Anterior cingulate cortex (tissue), 58 donors: ENCODE results near the gene CYYR1.

Experiments
- DNase-seq, 58 donors: peaks; one replicate each; lab custom pipeline; 2025; lab: John Stamatoyannopoulos, UW

The CYYR1 gene

DNA sequence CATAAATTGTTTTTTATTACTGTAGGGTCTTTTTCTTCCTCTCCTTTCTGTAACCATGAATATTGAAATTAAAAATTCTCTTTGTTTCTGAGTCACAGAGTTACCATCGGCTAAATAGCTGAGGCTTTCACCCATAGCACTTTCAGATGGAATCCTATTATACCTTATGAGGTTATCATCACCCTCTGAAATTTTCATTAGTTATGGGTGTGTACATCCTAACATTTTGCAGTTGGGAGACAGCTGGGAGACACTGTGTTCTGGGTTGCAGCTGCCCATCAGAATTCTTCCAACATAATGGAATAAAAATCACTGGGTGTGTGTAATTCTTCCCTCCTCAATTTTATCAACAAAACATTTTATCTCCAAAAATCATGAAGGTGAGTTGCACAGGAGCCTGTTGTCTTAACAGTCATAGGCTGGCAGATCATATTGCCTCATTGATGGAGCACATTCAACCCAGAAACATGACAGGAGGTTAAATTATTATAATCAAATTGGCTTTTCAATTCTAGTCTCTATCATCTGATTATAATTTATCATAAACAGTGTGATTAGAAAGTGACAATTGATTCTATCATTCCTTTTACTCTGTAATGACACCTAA lies 17.4 kb downstream of the CYYR1 start:
- no peak for DNase-seq

DNA sequence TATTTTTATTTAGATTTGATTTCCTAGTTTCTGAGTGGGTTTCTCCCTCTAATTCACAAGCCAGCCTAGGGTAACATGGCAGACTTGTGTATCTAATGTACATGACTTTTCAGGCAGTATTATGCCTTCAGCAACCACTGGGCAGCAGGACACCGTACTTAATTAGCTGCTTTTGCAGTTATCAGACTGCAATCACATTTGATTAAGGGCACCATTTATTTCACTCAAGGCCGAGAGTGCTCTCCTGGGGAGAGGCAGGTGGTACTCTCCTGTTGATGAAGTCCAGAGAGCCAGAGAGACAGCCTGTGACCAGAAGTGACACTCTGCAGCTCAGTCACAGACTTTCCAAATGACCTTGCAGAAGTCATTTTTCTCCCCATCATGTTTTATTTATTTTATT lies 18.7 kb downstream of the CYYR1 start:
- no peak for DNase-seq

DNA sequence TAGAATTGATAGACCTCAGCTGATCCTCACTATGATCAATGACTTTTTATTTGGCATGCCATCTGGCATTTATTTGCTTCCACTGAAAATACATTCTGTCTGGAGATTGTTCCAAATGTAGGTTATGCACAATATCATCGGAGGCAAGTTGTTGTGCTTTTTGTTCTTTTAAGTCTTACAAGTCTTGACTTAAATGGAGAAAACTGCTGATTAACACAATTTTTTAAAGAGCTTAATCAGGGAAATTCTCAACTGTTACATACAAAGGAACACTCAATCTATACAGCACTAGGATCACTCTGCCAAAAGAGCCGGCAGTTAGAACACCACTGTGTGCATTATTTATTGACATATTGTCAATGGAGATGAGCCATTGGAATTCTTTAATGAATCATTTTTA lies 19.2 kb downstream of the CYYR1 start:
- DNase-seq: no peak

DNA sequence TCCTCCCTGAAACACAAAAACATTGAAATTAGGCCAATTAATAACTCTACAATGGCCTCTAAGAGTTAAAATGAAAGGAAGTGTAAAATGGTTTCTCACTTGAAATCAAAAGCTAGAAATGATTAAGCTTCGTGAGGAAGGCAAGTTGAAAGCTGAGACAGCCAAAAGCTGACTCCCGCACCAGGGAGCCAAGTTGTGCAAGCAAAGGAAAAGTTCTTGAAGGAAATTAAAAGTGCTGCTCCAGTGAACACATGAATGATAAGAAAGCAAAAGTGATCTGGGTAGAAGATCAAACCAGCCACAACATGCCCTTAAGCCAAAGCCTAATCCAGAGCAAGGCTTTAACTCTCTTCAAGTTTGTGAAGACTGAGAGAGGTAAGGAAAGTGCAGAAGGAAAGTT lies 22.8 kb downstream of the CYYR1 start:
- DNase-seq: no peak

DNA sequence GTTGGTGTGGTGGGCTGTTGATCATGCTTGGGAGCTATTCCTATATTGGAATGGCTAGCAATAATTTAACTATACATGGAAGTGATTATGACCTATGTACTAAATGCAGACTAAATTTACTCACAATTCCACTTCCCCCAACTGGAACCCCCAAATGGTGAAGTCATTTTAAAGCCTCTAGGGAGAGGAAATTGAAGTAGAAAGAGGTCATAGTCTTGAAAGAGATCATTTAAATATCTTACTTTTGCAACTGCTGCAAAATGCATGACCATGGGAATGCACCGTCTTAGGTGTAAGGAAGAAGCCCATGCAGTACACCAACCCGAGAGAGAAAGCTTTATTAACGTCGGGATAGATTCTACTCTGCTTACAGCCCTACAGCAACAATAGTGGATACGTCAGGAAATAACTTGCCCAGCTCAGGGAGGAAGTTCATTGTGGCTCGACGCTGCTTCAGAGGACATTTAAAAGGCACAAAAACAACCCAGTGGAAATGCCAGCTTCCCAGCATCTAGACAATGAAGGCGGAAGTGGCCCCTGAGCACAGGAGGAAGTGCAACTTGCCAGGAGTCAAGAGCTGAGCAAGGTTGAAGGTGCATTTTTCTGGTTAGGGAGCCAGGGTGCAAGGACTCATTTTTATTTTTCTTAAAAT lies 26.5 kb downstream of the CYYR1 start:
- DNase-seq: peak in 12 of 58 donors; percentile 1 to 22 (median 3)

DNA sequence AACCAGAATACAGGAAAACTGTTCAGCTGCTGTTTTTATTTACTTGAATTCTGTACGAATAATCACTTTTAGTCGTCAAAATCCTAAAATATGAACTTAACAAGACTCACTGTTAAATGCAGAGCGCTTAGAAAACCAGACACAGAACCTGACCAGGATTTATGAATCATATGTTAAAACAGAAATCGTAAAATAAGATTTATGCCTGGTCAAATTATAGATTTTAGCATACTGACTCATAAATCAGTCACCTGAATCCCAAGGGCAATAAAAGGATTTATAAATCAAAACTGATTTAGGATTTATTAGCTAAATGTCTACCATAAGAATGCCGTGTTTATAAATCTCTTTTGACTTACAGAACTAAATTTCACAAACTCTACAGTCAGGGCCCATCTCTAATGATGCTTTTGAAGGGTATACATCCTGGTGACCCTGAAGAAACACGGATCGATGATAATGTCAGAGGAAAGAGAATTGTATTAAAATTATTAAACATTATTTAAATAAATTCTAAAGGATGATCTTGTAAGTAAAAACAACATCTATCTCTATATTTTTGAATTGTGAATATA lies 28.8 kb downstream of the CYYR1 start:
- no peak for DNase-seq

DNA sequence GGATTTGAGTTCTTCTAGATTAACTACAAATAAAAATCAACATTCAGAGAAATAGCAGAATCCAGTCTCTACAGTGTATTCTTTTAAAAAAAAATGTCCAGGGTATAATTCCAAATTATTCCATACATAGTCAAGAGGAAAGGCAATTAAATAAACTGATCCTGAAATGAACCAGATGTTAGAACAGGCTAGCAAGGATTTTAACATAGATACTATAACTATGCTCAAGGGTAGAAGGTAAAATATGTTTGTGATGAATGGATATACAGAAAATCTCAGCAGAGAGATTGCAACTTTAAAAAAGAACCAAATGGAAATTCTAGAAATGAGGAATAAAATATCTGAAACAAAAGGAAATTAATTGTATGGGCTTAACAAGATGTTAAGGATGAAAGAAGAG lies 32.4 kb downstream of the CYYR1 start:
- DNase-seq: no peak

DNA sequence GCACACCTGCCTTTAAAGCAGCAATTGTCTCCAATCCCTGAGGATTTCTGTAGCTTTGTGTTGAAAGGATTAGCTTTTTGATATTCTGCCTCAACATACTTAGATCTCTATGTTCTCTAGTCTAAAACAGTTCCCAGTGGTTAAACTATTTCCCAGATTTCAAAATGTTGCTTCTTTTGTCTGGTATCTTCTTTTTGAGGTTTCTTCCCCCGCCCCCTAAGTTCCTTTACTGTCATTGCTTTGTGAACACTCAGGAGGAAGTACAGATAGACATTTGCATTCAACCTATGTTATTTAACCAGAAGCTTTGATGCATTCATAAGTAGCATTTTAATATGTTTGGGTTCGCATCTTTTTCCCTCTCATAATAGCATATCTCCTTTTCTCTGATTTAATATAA lies 33.5 kb downstream of the CYYR1 start:
- DNase-seq: no peak

DNA sequence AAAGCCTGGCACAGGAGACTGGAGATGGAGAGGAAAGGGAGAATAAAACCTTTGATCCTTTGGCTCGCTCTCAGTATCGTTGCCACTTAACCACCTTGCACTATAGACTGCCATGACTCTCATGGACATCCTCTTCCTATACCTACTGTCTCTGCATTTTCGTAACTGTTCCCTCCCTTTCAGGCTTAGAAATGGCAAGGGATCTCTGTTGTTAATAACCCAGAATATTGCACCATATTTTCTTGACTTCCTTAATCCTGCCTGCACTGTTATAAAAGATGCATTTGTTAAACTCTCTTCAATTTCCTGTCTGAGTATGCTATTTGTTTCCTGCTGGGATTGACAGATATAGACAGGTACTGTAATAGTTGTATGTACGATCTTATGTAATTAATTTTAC lies 38.6 kb downstream of the CYYR1 start:
- no peak for DNase-seq

DNA sequence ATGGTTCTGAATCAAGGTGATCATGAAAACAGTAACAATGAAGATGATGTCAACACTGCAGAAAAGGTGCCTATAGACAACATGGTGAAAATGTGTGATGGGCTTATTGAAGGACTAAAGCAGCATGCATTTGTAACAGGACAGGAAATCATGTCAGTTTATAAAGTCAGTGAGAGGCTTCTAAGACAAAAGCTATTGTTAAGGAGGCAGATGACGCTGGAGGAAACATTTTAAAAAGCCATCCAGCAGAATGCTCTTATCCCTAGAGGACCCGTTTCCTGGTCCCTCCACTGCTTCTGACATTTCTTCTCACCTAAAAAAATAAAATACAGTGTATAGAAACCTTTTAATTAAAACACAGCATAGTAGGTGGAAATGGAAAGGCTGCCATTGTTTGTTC lies 40.9 kb downstream of the CYYR1 start:
- no peak for DNase-seq

DNA sequence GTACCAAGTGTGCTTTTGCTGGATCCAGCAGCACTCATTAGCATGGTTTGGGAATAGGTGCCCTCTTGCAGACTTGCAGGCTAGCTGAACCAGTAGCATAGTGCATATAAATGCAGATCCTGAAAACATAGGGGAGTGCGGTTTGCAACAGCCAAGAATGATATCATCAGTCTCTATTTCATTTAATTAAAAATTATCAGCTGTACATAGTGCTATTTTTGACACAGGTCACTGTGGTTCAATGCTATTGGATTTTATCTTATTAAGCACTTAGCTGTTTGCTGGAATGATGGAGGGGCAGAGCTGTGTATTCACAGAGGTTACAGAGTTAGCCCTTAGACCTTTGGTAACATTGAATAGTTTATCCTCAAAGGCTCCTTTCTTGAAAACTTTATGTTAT lies 43.6 kb downstream of the CYYR1 start:
- no peak for DNase-seq

DNA sequence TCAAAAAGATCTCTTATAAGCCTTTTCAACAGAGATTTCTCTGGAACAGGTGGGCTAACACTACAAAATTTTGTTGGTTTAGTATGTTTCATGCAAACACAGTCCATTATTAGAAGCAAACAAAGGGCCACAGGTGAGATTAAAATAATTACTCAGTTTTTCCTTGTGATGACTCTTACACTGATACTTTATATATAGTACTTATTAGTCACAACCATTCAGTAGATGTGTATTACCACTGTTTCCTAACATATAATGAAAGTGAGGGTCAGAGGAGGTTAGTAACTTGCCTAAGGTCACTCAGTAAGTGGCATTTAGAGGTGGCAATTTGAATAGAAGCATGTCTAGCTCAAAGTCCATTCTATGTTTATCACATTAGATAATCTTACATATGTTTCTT lies 44.2 kb downstream of the CYYR1 start:
- DNase-seq: no peak

DNA sequence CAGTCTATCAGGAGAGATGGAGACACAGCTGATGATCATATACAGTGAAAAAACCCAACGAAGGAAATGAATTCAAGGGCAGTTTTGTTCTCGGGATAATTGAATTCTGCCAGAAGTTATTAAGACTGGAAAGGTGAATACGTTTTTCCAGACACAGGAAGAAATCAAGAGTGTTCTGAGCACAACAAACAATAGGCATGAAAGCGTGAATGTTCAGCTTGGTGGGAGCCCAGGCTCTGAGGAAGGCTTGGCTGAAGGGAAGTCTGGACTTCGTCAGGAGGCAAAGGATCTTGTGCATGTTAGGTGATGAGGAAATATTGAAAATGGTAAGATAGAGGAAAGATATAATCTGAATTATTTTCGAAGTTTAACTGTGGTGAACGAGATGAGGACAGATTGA lies 50.4 kb downstream of the CYYR1 start:
- no peak for DNase-seq

DNA sequence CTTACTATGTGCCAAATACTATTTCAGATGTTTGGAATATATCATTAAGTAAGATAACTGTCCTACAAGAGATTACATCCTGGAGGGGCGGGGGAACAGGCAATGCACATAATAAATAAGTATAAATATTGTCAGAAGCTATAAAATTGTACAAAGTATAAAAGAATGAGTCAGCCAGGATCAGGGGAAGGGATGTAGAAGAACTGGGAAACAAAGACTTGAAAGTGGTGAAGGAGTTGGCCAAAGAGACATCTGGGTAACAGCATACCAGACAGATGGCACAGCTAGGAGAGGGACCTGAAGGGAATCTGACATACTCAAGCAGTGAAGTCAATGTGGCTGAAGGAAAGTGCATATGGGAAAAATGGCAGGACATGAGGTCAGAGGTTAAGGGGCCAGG lies 53.9 kb downstream of the CYYR1 start:
- DNase-seq: no peak

DNA sequence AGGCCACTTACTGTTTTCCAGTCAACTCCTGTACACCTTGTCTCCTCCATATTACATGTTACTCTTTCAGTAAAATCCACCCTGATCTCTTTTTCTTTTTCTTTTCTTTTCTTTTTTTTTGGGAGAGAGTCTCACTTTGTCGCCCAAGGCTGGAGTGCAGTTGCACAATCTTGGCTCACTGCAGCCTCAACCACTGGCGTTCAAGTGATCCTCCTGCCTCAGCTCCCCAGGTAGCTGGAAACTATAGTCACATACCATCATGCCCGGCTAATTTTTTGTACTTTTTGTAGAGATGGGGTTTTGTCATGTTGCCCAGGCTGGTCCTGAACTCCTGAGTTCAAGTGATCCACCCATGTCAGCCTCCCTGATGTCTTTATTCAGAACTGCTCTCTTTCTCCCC lies 57.8 kb downstream of the CYYR1 start:
- no peak for DNase-seq

DNA sequence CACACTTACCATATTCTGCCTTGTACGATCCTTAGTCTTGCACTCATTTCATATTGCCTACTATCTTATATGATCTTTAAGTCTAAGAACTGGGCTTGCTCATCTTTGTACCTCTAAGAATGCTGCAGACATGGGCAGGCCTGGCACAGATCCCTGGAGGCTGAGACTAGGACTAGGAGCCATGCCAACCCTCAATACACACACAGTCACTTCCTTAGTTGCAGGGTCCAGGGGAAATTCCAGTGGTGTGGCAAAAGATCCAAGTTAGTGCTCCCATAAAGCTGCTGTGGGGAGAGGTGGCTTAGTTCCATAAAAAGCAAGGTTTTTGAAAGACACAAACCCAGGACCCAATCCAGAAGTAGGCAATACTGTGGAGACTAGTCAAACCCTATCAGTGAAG lies 59.9 kb downstream of the CYYR1 start:
- no peak for DNase-seq

DNA sequence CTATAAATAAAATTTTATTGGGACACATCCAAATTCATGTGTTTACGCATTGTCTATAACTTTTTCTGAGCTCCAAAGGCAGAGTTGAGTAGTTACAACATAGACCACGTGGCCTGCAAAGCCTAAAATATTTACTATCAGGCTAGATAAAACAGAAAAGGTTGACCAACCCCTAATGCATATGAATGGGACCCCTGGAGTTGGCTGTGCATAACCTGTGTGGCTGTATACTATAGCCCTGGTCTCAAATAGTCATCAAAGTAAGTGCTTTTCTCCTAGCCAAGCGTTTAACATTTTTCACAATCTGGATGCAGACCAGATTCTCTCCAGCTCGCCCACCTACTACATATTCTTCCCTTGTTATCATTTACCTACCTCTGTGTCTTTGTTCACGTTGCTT lies 60.4 kb downstream of the CYYR1 start:
- DNase-seq: no peak

DNA sequence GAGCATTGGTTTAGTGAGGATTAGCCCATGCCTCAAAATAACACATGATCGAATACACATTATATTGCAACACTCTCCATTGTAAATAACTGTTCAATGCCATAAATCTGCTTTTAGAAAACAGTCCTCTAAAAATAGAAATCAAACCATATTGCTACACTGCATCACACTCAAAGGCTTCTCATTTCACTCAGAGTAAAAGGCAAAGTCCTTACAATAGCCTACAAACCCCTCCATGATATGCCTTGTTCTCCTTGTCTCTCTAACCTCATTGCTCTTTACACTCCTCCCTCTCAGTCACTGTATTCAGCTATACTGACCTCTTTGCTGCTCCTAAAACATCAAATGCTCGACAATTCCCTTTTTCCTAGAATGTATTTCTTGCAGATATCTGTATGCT lies 64.2 kb downstream of the CYYR1 start:
- no peak for DNase-seq

DNA sequence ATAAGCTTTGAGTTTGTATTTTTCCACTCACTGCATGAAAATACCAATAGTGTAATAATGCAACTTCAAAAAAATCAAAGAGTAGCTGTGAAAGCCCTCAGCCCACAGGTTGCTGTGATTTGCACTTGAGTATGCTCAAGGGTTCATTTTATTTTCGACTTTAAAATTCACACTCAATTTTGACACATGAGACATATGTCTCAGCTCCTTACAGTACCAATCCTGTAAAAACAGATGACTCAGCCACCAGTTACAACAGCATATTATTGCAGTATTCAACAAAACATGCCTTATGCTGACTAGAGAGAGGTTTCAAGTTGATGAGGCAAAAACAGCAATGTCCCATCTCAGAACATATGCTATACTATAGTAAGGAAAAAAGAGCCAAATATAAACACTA lies 66.1 kb downstream of the CYYR1 start:
- peak in 3 of 58 donors; percentile 5 to 30 (median 20) for DNase-seq

DNA sequence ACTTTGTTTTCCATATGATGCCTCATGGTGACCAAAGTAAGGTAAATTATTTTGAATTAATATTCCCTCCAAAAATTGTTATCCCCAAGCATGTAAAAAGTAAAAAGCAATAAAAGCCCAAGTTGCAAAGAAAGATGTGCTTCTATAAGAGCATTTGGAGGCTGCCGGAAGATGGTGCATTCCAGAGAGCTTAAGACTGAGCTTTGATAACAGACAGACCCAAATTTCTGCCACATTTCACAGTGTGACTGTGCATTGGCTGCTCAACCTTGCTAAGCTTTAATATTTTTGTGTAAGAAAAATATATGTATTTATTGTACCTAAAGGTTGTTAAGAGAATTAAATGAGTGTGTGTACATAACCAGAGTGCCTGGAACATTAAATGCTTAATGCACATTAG lies 67.9 kb downstream of the CYYR1 start:
- no peak for DNase-seq

DNA sequence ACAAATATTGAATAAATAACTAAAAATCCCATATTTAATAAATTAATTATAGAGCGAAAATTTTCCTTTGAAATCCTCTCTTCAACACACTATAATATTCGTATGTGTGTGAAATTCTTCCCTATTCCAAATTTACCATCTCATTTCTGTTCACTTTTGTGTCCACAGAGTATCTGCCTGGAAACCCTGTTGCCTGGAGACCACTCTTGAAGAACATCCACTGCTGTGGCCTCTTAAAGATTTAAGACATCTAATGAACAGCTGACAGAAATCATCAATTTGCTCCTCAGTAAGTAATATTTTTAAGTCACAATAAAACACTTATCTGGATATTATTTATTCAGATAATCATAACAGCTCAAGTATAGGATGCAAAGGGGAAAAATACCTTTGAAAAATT lies 69.7 kb downstream of the CYYR1 start:
- no peak for DNase-seq

DNA sequence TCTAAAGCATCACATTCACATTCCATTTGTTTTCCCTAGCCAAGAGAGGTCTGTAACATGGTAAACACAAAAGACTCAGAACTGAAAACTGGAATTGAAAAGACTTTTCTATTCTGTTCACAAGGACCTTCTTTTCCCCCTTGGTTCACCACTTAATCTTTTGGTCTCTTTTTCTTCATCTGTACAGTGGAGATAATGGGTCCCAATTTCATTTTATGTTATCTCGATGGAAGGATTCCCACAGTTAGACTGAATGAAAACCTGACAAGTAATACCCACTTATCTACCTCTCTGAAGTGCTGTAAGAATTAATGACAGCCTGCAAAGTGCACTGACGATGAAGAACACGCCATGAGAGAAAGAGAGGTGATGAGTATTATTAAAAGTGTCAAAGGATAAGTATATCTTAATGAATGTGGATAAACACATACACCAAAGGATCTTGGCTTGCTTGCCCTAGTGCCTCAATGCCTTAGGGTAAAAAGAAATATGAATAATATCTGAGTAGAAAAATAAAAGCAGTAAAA lies 71.5 kb downstream of the CYYR1 start:
- DNase-seq: no peak
